Posterior vena cava (tissue), 2 donors: ENCODE data around the gene GRIA1. TPM values are rescaled to one million over a fixed set of nuclear protein-coding genes. Genes with fewer than 3 reads are reported as not detected.

Experiments
- DNase-seq: peaks from one replicate; pipeline ENCODE4 v3.0.0-alpha.2; 2020; ENCODE audit warnings: low spot score
- intact Hi-C, 2 donors: fragments of 100-400 bp; cut with DNase I; formaldehyde crosslinking; loops; one replicate each; pipeline versions ENCODE4 v1.14.1 to v1.14.2; 2022 to 2023
- total RNA-seq, 2 donors: library from RNA; stranded (reverse); fragmentation: NEBNext Ultra II Directional; extraction: Animal tissue kit (Norgen Biotek cat#: 25700); gene quantifications; one replicate each; pipeline ENCODE4 v1.2.1, GENCODE V29; 2021
- donor health status: DM: yes; HTN: yes; CAD: no.
- donor health status: DM: yes; HTN: yes; CAD: no.

GRIA1 gene
- total RNA-seq, 2 donors from 2014 or later: 0.19 to 0.24 TPM

DNA sequence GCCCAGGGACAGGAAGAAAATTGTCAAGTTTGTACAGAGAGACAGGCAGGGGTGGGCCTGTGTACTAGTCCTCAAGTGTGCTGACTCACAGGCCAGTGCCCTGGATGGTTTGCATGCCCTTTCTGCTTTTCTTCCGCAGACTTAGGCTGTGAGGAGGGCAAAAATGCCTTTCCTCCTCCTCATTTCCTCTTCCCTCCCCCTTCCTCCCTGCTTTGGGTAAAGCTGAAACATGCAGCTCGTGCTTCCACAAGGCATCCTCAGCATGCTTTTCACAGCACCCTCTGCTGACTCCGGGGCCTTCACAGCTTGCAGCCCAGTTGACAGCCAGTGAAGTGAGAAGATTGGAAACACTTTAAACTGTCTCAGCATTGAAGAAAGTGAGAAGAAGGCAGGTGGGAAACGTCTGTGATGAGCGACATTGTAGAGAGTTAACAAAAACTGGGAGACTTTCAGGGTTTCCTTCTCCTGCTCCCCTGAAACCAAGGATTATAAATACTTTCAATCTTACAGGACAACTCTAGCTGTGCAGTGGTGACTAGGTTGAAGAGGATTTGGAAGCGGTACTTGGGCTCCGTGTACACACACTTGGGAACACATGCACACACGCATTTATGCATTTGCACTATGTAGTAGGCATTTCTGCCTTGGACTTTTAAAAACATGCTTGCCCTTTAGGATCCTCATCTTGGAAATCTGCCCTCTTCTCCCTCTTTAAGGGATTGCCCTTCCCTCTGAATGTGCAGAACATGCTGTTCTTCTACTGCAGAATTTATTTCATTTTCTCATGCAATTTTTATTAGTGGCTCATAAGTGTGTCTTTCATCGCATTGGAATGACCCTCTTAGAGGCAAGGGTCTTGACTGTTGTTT lies 138.8 kb downstream of the GRIA1 start:
- DNase-seq: no peak
- intact Hi-C loops: no loop called here

DNA sequence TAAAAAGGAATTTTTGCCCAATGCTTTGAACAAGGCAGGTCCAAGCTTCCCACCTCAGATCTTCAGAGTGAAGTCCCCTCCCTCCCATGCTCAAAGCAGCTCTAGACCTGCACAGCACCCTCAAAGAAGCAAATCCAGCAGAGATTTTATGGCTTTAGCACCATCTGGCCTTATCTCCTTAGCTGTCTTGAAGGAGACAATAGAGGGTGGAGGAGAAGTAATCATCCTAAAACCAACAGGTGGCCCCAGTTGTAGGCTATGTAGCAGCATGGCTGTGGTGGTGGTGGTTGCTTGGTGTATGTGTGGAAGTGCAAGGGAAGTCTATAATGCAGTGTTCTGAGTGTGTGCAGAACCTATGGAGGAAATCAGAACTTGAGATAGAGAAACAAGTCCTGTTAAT lies 140.1 kb downstream of the GRIA1 start:
- intact Hi-C loops: no loop called here
- no peak for DNase-seq

DNA sequence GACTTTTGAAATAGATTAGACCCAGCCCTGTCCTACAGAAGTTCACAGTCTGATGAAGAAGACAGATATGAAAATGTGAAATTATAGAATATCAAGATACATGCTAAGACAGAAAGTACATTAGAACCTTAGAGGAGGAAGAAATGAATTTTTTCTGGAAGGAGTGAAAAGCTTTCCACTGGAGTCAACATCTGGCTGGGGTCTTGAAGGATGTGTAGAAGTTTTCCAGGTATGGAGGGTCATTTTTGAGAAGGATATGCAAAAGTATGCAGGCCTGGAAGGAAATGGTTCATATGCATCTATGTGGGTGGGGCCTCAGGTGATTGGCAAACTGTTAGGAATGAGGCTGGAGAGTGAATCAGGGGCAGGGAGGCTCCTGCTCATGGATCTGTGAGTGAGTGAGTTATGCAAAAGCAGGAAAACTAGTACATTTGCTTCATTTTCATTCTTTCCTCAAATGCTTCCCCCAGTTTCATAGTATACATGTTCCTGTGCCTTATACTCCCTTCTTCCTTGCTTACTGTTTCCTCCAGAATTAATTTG lies 142.3 kb downstream of the GRIA1 start:
- DNase-seq: no peak
- intact Hi-C loops: no loop called here

DNA sequence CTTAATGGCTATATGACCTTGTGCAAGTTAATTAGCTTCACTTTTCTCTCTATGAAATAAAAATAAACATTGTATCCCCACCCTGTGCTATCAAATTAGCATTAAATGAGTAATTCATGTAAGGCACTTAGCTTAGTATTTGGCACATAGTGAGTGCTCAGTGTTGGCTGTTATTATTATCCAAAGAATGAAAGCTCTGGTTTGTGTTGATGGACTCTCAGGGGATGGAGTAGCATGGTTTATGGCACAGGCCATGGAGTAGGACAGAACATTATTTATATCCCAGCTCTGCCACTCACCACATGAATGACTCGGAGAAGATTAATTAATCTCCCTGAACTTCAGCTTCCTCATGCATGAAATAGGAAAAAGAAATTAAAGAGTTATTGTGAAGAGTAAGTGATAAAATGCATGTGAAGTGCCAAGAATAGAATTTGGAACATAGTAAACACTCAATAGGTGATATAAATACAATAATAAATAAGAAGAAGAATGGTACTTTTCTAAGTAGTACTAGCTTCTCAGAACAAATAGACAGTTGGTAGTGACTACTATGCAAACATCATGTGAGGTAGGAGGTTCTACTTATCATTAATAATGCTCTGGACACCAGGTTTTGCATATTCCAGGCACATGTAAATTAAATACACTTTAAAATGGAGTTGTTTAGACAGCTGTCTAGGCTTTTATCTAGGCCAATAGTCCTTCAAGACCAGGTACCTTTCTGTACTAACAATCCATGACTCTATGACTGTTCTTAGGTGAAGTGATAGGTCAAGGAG lies 146.4 kb downstream of the GRIA1 start:
- intact Hi-C loops: no loop called here
- no peak for DNase-seq

DNA sequence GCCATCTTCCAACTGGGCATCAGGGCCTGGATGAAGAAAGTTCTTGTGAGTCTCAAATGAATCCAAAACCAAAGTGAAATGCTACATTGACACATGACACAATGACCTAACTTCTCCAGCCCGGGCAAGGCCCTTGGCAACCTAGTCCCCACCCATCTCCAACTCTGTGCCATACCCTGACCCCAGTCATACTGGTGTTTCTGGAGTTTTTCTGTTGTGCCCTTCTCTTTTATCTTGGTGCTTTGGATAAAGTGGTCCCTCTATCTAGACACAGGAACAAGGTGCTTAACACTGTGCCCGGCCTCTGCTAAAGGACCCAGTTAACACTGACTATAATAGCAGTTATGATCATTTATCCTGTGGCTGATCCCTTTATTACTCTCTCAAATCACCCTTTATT lies 149.8 kb downstream of the GRIA1 start:
- no peak for DNase-seq
- intact Hi-C loops: no loop called here

DNA sequence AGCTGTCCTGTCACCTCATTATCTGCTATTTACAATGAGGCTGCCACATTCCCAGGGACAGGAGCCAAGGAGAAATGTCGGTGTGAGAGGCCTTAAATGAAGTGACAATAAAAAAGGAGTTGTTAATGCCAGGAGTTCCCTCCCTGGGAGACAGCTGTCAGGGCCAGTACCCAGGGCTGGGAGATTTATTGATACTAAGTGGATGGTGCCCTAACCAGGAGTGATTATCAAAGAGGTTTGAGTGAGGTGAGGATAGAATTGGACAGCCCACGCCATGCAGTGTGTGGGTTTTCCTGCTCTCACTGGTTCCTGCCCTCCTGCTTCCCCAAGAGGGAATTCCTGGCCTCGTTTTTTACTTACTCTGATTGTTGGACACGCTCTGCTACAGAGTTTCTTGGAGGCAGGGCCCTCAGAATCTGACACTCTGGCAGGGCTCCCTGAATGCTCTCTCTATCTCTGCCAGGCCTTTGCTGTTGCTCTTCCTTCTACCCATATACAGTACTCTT lies 150.8 kb downstream of the GRIA1 start:
- no peak for DNase-seq
- intact Hi-C loops: no loop called here

DNA sequence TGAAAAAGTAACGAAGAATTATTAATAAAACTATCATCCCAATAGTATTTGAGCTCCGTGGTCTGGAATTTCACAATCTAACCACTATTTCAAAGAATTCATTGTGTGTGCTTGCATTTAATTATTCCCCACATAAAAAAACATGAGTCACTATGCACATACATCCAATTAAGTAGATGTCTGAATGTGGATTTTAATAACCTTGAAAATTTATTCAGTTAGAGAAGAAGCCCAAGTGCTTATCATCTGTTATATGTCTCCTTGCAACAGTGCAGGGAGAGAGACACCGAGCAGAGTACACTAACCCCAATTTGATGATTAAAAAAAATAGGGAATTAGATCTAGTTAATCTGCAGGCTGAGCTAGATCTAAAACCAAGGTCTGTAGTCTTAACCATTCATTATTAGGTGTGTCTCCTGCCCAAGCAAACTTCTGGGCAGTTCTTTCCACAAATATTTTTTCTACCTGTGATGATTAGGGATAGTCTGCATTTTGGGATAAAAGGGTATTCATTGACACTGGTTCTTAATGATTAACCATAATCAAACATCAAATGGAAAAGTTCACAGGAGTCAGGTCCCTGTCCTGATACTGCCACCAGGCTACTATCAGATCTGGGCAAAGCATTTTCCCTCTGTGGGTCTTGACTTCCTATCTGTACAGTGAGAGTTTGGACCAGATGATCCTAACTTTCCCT lies 164.2 kb downstream of the GRIA1 start:
- intact Hi-C loops: no loop called here
- no peak for DNase-seq

DNA sequence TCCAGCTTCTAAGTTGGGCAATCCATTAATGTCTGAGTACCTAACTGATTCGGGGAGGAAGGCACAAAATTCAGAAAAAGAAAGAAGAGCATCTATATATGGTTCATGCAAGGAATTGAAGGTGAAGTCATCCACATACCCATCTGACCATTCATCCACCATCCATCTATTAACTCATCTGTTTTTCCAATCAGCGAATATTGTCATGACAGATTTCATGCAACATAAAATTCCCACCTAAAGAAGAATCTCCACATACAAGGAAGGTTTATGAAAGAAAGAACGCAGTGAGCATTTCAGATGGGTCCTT lies 164.7 kb downstream of the GRIA1 start:
- no peak for DNase-seq
- intact Hi-C loops: no loop called here

DNA sequence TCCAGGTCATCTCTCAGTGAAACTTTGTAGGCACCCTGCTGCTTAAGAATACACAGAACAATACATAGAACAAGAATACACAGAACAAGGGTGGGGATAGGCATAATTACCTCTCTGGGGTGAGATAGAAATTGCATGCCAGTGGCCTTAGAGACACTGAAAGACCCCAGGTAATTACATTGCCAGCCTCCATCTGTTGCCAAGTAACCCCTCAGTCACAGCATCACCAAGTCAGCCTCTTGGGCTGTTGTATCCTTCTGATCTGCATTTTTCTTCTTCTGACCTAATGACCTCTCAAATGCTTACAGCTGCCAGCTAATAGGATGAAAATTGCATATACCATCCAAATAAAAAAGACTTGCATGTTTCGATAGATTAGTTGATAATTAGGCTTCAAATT lies 167.7 kb downstream of the GRIA1 start:
- intact Hi-C loops: no loop called here
- DNase-seq: no peak

DNA sequence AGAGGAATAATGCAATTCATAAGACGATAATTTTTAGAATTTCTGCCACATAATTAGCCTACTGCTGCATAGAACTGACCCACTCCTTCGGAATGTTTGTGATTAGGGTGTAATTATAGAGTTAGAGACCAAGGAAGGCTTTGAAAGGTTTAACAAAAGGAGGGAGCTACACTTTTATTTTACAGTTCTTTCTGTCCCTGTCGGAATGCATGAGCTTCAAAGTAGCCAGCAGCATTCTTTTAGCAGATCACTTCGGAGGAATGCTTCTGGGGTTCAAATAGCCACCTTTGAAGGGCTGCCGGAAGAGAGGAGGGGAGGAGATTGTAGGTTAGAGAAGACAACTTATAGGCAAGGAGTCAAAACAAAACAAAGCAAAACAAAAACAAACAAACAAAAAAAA lies 168.1 kb downstream of the GRIA1 start:
- intact Hi-C loops: no loop called here
- DNase-seq: no peak

DNA sequence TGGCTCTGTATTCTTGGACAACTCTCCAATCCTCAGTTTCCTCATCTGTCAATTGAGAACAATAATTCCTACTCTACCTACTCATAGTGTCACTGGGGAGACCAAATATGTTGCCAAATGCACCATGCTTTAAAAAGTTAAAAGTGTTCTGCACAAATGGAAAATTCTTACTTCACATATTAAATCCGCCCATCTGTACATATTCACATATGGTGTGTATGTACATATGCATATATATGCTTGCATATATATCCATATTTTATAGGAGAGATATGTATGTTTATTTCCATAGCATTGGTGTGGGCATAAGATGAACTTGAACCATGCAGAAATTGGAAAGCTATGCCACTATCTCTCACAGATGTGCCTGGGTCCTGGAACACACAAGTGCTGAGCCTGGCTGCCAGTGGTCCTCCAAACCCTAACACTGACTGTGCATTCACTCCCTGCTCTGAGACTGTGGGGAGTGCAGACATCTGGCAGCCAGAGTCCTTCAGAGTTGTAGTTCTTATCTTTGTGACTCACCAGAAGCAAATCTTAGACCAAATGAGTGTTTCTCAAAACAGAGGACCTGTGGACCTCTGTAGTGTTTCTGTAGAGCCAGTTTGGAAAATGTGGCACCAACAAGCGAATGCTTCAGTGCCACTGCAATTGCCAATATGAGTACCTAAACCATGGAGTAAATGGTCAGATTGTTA lies 168.7 kb downstream of the GRIA1 start:
- intact Hi-C loops: no loop called here
- DNase-seq: no peak

DNA sequence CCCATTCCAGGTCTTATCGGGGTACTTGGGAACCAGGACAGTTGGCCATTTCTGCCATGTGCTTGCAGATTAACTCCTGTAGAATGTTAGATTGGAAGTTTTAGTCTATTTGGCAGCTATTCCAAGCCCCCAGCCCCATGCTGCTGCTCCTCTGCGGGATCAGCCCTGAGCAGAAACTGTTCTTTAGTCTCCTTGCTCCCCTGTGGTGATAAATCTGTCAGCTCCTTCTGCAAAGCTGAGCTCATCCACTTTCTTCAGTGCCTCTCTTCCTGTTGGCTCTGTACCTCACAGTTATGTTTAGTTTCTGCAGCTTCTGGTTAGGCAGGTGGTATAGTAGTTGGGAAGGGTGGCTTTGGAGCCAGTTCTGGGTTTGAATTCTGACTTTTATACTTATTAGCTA lies 170.4 kb downstream of the GRIA1 start:
- DNase-seq: no peak
- intact Hi-C loops: no loop called here

DNA sequence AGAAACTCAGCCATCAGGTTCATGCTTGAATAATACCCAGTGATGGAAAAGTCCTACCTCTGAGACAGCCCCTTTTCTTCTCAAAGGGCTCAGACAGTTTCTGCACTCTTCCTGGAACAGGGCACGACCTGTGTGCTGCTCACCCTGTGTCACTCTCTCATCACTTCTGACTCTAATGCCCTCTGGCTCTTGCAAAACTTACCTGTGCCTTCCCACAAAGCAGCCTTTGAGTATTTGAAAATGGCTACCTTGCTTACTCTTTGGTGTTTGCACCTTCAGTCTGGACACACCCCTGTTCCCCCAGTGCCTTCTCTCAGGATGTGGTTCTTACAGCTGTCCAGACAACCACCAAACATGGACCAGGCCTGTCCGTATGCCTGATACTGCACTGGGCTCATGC lies 171.4 kb downstream of the GRIA1 start:
- intact Hi-C loops: no loop called here
- no peak for DNase-seq

DNA sequence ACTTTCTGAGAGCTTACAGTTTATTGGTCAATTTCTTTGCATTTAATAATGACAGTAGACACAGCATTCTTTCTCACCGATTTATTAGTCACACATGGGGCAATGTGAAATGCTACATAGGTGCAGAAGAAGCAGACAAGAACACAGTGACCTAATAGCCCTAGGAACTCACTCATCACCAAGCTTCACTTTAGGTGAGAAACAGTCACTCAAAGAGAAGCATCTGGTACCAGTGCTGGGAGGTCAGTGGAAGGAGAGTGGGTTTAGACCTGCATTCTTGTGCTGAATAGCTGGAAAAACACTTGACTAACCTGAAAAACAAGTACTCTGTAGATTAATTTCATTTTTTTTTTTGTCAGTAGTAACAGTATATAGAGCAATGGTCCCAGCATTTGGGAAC lies 179.6 kb downstream of the GRIA1 start:
- no peak for DNase-seq
- intact Hi-C loops: no loop called here

DNA sequence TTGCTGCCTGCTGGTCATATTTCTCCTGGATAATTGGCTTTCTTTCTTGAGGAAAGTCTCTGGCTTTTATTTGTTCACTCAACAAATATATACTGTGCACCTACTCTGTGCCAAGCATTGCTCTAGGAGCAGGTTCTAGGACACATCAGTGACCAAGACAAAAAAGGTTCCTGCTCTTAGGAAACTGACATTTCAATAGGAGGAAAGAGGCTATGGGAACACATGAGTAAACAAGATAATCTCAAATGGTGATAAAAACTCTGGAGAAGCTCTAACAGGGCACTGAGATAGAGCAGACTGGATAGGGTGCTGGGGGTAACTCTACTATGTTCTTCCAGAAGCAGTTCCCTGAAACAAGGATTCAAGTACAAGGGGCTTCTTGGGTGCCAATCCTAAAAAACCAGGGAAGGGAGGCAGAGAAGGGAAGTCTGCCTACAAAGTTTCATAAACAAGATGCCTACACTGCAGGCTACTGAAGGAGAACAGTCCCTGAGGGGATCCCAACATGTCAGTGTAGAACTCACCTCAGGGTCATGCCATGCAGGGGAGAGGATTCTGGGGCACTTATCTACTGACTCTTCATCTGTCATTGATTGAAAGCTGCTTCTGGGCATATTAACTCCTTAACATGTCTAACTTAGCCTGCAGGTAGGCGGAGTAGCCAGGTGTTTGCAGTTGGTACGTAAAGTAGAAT lies 181.3 kb downstream of the GRIA1 start:
- intact Hi-C loops: no loop called here
- DNase-seq: no peak

DNA sequence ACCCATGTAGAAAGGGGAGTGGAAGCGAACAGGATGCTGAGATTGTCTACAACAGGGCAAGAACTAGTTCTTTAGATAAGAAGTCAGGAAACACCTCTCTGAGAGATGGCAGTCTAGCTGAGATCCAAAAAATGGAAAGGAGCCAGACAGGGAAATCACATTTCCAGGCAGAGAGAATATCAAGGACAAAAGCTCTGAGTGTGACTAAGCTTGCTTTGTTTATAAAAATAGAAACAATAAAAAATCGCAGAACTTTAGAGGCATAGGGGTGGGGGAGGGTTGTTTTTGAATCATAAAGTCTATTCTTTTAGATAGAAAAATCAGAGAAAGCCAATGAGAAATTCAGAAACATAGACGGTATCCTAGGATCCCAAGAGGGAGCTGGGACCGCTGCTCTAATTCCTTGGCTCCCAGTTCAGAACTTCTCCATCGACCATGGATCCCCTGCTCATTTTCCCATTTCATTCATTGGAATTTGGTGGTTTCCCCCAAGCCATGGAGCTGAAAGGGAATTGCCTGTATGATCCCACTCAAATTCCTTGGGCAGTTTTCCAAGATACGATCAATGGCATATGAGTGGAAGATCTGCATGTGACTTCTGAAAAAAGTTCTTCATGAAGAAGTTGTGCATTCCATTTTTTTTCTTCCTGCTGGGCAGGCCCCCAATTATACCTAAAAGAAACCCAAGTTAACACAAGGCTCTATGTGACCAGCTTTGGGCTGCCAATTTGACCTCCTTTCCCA lies 182.0 kb downstream of the GRIA1 start:
- intact Hi-C loops: no loop called here
- DNase-seq: no peak

DNA sequence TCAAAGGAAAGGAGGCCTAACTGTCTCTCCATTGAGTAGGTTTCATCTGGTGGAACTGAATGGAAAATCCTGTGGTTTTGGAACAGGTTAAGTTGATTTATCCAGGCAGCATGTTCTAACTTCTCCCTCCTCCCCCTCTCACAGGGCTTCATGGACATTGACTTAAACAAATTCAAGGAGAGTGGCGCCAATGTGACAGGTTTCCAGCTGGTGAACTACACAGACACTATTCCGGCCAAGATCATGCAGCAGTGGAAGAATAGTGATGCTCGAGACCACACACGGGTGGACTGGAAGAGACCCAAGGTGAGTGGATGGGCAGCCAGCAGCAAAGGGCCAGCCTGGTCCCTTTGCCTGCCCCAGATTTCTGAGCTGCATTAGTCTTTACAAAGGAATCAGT lies 183.9 kb downstream of the GRIA1 start:
- intact Hi-C loops: no loop called here
- no peak for DNase-seq

DNA sequence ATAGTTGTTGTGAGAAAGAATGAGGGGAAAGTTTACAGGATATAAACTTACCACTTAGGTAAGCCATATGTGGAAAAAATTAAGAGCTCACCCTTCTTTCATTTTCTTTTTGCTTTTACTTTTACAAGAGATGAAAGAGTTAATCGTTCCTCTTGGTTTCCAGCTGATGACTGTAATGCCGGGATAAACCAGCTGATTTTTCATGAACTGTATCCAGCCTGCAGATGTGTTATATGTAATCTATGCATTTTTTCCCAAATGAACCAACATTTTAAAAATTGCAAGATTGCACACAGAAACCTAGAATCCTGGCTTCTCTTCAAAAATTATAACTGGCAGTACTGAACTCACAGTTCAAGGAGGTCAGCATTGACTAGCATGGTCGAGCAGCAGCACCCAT lies 185.9 kb downstream of the GRIA1 start:
- DNase-seq: no peak
- intact Hi-C loops: no loop called here
